GM21619 (cell line): ENCODE measurements around the gene ECEL1.

ENCODE experiments used
- ATAC-seq: cut with Tn5 transposase; IDR thresholded peaks from one replicate; pipeline ENCODE4 v1.9.1; 2021; ENCODE audit not compliant: unreplicated experiment

ECEL1 gene

GRCh38 chr2:232485757-232486557 lies 1.7 kb downstream of the ECEL1 start:
- ATAC-seq = no peak

GRCh38 chr2:232485348-232485756 lies 2.3 kb downstream of the ECEL1 start:
- ATAC-seq = no peak

- no peak for ATAC-seq
Observed at GRCh38 chr2:232484628-232485347, 2.8 kb downstream of the ECEL1 start.

GRCh38 chr2:232483923-232484627 lies 3.6 kb downstream of the ECEL1 start:
- ATAC-seq = no peak

- ATAC-seq = no peak
Observed at GRCh38 chr2:232483311-232483922, 4.2 kb downstream of the ECEL1 start.

- ATAC-seq = no peak
Observed at GRCh38 chr2:232482301-232483238, 5.1 kb downstream of the ECEL1 start.

- ATAC-seq = no peak
Observed at GRCh38 chr2:232481322-232482140, 6.1 kb downstream of the ECEL1 start.

GRCh38 chr2:232480201-232481190 lies 7.1 kb downstream of the ECEL1 start:
- no peak for ATAC-seq

- no peak for ATAC-seq
Observed at GRCh38 chr2:232479341-232480200, 8.1 kb downstream of the ECEL1 start.

GRCh38 chr2:232478571-232479340 lies 8.9 kb downstream of the ECEL1 start:
- ATAC-seq = no peak

- ATAC-seq = no peak
Observed at GRCh38 chr2:232477751-232478510, 9.7 kb downstream of the ECEL1 start.

- ATAC-seq = no peak
Observed at GRCh38 chr2:232476791-232477190, 10.8 kb downstream of the ECEL1 start.

GRCh38 chr2:232476045-232476444 lies 11.6 kb downstream of the ECEL1 start:
- no peak for ATAC-seq

GRCh38 chr2:232473467-232473890 lies 14.2 kb downstream of the ECEL1 start:
- ATAC-seq = no peak

- ATAC-seq = no peak
Observed at GRCh38 chr2:232466221-232466620, 21.4 kb downstream of the ECEL1 start.

GRCh38 chr2:232465061-232465460 lies 22.6 kb downstream of the ECEL1 start:
- no peak for ATAC-seq
